Endothelial cell of hepatic sinusoid (primary cell): ENCODE measurements around the gene TTC21A.
"Not testable (repeated sequence)": the region's sequence is repeated elsewhere in the genome, so short reads cannot be mapped to it uniquely, and the experiment has no call there.

Experiments used
- in situ Hi-C: cut with HindIII; loops from 2 replicates; pipeline ENCODE4 v1.10.0; 2017; ENCODE audit warnings: low sequenced_read_pairs

The TTC21A gene

GRCh38 chr3:39107388-39108199, at the start of gene TTC21A, which contains the start of gene GORASP1:
TSS of gene TTC21A (plus strand) at chr3:39107680. CDS start at chr3:39107838, 158 bp downstream.
TSS of gene GORASP1 (minus strand) at chr3:39107627. CDS start at chr3:39107541, 86 bp downstream.
- in situ Hi-C loops: loop anchor here (5.0 kb wide), 1 partner anchor 85 kb away; the partner anchor contains the start of gene XIRP1

GRCh38 chr3:39061228-39061627, 46.3 kb upstream of the TTC21A start:
- in situ Hi-C loops: not testable (repeated sequence)

- in situ Hi-C loops: no loop called here
Observed at GRCh38 chr3:39062180-39062579, 45.3 kb upstream of the TTC21A start.

- in situ Hi-C loops: no loop called here
Observed at GRCh38 chr3:39063143-39063542, 44.3 kb upstream of the TTC21A start.

GRCh38 chr3:39064646-39065045, 42.8 kb upstream of the TTC21A start:
- in situ Hi-C loops: loop anchor here (5.0 kb wide), 1 partner anchor 53 kb away; no protein-coding TSS in a partner anchor

GRCh38 chr3:39065197-39065596, 42.3 kb upstream of the TTC21A start:
- in situ Hi-C loops: loop anchor here (5.0 kb wide), 1 partner anchor 52 kb away; no protein-coding TSS in a partner anchor

- in situ Hi-C loops: loop anchor here (5.0 kb wide), 1 partner anchor 50 kb away; no protein-coding TSS in a partner anchor
Observed at GRCh38 chr3:39067286-39067685, 40.2 kb upstream of the TTC21A start.

- in situ Hi-C loops: loop anchor here (5.0 kb wide), 1 partner anchor 49 kb away; no protein-coding TSS in a partner anchor
Observed at GRCh38 chr3:39068556-39068955, 38.9 kb upstream of the TTC21A start.

- in situ Hi-C loops: no loop called here
Observed at GRCh38 chr3:39075910-39076309, 31.6 kb upstream of the TTC21A start.

- in situ Hi-C loops: no loop called here
Observed at GRCh38 chr3:39079530-39079929, 27.9 kb upstream of the TTC21A start.

GRCh38 chr3:39080026-39080425, 27.5 kb upstream of the TTC21A start:
- in situ Hi-C loops: loop anchor here (5.0 kb wide), 1 partner anchor 112 kb away; the partner anchor contains the start of gene XIRP1

GRCh38 chr3:39082666-39083313, 24.7 kb upstream of the TTC21A start:
- in situ Hi-C loops: loop anchor here (5.0 kb wide), 1 partner anchor 110 kb away; the partner anchor contains the start of gene XIRP1

GRCh38 chr3:39086144-39086543, 21.3 kb upstream of the TTC21A start:
- in situ Hi-C loops: no loop called here

GRCh38 chr3:39088456-39088855, 19.0 kb upstream of the TTC21A start:
- in situ Hi-C loops: no loop called here

- in situ Hi-C loops: no loop called here
Observed at GRCh38 chr3:39088889-39089288, 18.6 kb upstream of the TTC21A start.

- in situ Hi-C loops: no loop called here
Observed at GRCh38 chr3:39090922-39091321, 16.6 kb upstream of the TTC21A start.

GRCh38 chr3:39094851-39095677, 12.4 kb upstream of the TTC21A start:
- in situ Hi-C loops: no loop called here

- in situ Hi-C loops: no loop called here
Observed at GRCh38 chr3:39095778-39096177, 11.7 kb upstream of the TTC21A start.

GRCh38 chr3:39096775-39097174, 10.7 kb upstream of the TTC21A start:
- in situ Hi-C loops: no loop called here

GRCh38 chr3:39097716-39098472, 9.6 kb upstream of the TTC21A start:
- in situ Hi-C loops: no loop called here
